ENCODE results near the gene PDGFC.

PDGFC gene, protein sequence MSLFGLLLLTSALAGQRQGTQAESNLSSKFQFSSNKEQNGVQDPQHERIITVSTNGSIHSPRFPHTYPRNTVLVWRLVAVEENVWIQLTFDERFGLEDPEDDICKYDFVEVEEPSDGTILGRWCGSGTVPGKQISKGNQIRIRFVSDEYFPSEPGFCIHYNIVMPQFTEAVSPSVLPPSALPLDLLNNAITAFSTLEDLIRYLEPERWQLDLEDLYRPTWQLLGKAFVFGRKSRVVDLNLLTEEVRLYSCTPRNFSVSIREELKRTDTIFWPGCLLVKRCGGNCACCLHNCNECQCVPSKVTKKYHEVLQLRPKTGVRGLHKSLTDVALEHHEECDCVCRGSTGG

DNA sequence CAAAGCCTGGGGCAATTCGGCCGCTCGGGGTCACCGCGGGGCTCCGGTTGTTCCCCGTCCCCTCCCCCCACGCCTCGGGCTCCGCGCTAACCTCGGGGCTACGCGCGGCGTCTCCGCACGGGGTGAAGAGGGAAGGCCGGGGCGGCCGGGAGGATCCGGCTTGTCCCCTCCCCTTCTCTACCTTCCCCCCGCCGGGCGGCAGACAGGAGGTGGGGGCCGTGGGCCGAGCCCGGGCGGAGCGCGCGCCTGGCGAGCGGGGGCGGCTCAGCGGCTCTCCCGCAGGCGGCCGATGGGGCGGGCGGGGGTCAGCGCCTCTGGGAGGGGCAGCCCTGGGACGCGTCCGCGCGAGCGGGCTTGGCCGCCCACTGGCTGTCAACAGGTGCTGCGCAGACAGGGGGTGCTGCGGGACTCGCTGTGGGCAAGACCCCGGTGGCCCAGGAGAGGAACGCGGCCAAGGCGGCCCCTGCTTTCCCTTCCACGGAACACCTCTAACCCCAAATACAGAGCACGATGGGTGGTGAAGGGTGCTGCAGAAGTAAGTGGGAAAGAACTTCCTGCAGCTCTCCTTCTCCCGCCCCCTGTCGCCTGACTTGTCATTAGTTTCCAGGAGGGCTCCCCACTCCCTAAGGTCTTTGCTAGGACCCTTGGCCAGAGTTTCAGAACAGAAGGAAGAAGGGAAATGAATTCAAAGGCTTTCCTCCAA is at the start of gene PDGFC:
Gene PDGFC, minus strand, starts transcription at position 124 of the 703 bp plus-strand sequence. CDS start 896 bp downstream, outside the sequence.
- no peak for DNase-seq

DNA sequence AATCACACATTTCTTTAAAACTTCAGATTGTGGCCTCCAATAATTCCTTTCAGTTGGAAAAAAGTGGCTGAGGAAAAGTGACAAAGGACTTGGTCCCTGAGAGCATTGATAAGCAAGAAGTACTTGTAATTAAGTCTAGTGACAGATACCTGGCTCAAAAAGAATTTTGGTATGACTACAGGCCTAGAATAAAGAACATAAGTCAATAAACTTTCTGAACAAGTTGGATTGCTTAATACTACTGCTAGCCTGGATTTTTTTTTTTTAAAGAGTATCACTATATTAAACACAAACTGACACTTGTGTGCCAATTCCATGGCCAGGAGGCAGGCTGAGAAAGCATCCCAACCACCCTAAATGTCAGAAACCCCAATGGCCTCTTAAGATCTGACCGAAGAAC is 49.3 kb upstream of the PDGFC start:
- DNase-seq = no peak

DNA sequence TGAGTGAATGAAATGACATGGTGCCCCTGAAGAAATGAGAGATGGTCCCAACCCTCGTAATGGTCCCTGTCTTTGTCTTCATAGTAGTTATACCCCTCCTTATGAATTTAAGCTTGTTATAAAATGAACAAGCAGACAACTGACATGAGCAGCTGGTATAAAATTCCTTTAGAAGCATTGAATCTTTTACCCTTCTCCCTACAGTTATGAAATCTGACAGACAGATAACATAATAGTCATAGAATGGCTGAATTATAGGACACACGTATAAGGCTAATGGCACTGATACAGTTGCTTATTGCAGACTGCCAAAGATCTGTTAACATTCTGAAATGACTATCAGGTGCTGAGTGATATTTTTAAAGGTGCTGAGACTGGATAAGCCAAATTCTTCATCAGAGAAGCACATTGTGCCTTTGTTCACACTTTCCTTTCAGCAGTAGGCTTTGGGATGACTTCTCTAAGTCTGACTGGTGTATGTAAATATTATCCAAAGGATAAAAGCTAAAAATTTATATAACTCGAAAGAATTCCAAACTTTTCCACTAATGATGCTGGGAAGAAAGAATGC is 47.4 kb upstream of the PDGFC start:
- DNase-seq = no peak

DNA sequence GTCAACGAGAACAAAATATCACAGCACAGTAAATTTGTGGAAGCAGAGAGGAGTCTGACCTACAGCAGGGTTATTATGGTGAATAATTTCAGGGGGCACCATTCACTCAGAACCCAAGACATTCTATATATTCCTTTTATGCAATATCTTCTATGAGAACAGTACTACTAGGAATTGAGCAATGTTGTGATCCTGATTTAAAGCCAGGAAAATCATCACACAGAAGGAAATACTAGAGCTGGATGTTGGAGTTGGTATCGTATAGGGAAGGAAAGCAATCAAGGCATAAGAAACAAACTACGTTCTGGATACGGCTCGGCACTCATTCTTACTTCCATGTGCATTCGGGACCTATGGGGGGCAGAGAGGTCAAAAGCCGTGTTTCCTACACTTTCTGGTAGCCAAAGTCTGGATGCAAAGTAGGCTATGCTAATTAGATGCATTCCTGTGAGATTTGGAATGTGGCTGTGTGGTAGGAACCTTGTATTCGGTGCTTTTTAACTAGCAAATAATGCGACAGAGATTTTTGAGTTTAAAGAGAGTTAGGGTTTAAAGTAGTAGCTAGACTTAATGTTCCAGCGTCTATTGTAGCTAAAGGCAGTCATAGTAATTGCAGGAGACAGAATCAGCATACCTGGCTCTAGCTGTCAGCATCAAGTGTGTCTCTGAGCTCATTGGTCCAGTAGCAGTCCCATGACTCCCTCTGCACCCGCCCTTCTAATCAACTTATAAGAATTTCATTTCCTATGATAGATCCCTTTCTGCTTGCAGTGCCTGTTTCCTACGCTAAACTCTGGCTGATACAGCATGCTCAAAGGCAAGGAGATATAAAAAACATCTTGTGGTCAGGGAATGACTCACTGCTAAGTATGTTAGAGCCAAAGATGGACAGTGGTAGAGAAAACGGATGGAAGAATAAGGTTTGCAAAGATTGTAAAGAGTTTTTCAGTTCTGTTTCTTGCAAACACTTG is 43.3 kb upstream of the PDGFC start:
- DNase-seq = no peak

DNA sequence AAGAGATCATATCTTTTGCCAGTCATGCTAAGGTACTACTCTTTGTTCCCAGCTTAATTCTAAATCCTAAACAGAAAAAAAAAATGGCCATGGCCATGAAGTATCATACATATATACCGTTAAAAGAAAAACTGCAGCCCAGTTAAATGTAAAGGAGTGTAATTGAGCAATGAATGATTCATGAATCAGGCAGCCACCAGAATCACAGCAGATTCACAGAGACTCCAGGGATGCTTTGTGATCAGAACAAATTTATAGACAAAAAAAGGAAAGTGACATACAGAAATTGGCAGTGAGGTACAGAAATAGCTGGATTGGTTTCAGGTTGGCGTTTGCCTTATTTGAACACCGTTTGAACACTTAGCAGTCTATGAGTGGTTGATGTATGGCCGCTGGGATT is 42.1 kb upstream of the PDGFC start:
- no peak for DNase-seq

DNA sequence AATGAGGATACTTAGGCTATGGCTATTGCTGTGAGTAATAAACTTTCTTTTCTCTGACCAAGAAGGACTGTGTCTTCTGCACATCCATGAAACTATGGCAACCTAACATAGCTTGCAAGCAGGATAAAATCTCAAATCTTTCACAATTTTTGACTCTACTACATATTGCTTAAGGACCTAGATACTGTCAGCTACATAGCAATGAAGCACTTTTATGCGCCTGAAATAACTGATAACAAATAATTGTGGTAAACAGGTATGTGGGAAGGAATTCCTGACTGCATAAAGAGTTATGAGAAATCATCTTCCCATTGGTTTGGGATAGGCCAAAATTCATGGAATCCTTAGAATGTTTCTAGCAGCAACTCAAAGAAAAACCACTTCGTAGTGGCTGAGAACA is 41.2 kb upstream of the PDGFC start:
- no peak for DNase-seq

DNA sequence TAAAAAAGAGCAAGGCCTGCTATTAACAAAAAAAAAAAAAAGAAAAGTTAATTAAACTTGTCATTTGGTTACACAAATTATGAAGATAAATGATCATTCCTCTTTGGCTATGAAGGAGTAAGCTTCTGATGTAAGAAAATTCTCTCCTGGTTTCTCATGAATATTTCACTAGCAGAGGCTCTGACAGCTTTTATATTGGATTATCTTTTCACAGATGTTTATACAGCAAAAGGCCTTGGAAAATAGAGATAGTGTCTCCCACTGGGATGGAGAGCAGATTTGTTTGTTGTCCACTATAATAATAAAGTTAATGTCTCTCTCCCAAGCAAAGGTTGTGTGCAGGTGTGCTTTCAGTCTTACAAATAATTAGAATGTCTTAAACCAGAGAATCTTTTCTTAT is 40.7 kb upstream of the PDGFC start:
- no peak for DNase-seq

DNA sequence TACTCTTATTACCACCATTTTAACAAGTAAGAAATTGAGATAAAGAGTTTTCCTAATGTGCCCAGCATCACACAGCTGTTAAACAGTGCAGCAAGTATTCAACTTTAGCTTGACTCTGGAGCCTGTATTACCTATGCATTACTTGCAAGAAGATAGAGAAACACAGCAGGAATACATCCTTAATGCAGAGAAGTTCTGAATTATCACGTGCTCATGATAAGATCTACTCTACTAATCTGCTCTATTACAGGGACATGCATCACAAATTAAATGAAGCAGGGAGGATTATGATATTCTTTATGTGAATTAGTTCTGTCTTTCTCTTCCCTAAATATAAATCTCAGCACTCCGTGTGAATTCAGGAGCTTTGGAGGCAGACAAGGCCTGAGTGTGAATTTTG is 39.0 kb upstream of the PDGFC start:
- DNase-seq = no peak

DNA sequence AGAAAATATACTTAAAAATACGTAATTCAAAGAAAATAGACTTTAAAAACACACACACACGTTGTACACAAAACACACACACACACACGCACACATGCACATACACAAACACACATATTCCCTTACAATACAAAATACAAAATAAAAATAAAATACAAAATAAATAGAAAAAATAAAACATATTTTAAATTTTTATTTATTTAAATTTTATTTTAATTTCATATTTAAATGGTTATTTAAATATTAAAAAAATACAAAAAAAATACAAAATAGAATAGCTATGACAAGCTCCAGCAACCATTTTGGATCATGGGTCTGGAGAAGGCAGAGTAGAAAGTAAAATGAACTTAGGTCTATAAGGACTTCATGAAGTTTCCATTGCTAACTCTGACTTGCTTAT is 34.2 kb upstream of the PDGFC start:
- DNase-seq = no peak

DNA sequence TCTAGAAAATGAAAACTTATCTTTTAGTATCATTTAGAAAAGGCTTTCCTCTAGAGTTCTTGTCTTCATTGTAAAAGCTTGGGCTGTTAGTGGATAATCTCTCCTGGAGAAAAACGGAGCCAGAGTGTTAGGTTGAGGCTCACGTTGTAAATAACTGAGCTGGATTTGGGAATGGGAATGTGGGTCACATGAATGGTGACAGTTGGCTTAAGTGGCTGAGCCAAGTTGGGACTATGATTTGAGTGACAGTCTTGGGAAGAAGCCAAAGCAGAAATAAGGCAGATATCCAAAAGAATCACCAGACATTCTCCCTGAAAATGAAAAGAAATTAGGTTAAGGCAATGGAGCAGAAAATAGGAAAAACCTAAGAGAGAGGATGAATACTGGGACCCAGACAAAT is 33.6 kb upstream of the PDGFC start:
- no peak for DNase-seq

DNA sequence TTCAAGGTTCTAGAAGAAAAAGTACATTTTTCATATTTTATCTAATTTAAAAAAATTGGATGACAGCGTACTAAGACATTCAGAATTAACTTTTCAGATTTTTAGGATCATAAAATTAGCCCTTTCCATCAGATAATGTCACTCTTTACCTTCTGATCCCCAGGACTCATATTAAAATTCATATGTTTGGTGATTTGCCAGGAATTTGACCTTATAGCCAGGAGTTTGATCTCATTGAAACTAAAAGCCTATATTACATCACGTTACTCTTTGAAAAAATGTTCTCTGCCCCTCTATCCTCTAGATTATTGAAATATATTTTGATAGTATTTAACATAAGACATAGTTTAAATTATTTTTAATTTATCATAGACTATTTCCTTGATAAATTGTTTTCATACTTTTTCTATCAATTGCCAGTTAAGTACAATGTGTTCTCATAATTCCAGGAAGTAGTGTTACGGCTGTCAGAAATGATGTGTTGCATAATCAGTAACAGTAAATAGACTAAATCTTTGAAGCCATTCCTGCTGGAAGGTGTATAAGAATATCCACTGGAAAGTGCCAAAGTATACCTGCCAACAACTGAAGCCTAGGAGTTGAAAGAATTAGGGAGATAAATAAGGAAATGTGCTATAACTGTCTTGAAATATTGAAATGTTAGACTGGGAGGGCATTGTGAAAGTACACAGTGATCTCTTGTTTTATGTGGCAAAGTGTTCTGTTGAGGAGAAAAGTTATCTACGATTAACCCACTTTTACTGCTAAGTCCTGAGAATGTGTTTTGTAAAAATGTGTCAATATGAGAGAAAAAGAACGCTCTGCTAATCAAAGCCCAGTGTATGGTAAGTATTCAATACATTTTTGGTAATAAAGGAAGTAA is 32.9 kb upstream of the PDGFC start:
- DNase-seq = no peak

DNA sequence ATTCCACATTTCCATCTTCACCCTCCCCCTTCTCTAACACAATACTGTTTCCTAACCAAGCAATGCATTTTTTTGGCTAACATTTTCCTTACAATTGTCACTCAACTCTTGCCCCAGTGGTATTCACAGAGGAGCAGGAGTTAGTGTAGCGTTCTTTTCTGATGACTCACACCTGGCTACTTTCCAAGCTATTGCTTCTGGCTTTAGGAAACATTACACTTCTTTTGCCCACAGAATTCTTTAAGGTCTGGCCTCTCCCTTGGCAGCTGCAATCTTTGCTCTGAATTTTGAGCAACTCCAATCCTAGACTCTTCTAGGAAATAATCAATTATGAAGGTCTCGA is 27.5 kb upstream of the PDGFC start:
- no peak for DNase-seq

DNA sequence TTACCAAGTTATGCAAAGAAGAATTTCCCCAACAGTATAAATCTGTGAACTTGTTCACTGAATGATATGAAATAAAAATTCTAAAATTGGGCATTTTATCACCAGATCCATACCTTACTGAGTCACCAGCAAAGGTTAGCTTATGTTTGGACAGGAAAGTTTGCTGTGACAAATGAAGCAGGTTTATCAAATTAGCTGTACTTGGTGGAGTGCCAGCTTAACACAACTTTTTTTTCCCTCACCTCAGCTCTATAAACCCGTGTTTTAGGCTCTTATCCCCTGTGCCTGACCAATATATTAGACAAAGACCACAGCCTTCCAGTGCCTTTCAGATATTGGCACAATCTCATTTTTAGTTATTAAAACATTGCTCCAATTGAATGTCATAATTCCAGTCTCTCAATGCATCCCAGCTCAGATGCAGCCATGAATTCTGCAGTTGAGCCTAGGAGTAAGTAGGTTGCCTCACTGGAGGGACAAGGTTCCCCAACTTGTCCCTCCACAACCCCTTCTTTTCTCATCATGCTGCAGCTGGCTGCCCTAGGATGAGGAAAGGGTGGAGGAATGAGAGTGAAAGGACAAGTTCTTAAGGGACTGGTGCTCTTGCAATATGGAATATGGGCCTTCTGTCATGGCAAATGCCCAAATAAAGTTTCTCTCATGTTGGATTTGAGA is 27.0 kb upstream of the PDGFC start:
- no peak for DNase-seq

DNA sequence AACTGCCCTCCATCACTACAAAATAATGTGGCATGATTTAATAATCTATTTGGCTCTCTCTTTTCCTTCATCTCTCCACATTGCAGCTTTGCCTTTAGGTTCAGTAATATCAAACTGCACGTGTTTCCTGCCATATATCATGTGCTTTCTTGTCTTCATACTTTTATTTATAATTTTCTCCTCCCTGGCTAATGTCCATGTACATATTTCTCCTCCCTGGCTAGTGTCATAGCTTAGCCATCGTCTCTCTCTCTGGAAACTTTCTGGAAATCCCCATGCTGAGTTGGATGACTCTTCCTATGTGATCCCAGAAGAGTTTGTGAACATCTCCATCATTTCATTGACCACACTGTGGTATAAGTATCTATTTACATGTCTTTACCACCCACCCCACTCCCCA is 21.3 kb upstream of the PDGFC start:
- no peak for DNase-seq

DNA sequence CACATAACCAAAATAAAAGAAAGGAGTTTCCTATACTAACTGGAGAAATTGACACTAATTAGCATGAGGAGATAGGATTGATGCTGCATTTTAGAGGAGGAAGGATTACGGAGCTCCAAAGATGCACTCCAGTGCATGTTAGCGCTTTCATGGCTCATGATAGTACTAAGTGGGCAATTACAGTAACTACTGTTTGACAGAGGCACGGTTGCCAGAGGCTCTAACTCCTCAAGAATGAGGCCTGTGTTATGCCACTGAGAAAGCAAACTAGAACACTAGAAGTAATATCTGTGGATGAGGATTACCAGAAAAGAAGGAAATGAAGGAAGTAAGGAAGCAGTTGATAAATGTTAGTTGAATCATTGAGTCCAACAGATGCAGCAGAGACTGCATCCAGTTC is 19.6 kb upstream of the PDGFC start:
- DNase-seq = no peak

DNA sequence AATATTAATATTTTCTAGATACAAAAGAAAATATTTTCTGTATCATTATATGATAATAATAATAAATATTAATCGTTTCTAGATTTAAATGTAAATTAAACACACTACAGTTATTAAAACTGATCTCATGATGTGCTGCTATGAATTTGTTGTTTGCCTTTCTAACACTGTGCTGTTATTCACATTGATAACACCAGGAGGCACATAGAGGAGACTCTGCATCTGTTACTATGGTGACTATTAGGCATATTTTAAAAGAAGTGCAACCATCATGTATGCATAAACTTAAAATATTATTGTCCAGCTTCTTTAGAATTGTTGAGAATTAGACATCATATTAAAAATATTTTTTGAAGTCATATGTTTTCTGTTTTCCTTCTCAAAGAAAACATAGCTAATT is 11.8 kb upstream of the PDGFC start:
- no peak for DNase-seq

DNA sequence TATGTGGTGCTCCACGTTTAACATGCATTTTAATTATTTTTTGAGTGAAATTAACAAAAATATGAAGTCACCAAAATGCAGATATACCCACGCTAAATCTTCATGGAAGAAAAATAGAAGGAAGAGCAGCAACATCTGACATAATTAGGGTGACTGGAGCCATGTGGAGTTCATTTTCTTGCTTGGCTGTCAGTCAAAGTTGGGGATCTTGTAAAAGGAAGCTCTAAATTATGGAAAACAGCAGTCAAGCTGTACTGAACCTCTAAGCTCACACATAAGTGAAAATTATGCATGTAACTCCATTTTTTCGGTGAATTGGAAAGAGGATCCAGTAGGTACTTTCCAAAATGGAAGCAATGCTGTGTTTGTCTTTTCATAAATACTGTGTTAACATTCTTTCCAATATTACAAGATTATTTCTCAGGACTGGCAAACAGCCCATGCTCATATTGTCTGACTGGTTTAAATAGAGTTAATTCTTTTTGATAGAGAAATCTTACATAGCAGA is 9.7 kb upstream of the PDGFC start:
- DNase-seq = no peak

DNA sequence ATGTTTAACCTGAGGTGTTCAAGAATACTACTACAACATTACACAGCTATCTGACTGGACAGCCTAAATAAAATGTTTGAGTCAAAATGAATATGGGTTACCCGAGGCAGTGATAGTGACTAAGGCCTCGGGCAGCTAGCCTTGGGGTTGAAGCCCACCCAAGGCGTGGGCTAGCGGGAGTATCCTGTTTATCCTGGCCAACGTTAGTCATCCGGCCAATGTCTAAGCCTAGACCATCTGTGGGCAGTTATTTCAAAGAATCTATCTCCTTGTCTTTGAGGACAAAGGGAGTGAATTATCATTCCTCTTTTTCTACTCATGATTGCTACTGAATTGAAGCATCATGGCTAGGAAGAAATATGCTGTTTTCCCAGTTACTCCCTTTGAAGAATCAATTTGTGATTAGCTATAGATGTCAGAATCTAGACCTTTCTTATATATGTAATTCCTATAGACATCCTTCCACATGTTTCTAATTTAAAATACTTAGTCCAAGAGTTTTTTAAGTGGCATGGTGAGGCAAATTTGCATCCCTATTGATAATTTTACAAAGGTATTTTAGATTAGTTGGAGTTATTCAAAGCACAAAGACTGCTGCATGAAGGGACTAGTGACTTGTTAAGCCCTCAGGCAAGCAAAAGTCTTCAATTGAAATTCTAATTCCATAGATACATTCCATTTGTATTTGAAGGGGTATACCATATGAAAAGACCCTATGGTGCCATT is 6.0 kb upstream of the PDGFC start:
- no peak for DNase-seq

DNA sequence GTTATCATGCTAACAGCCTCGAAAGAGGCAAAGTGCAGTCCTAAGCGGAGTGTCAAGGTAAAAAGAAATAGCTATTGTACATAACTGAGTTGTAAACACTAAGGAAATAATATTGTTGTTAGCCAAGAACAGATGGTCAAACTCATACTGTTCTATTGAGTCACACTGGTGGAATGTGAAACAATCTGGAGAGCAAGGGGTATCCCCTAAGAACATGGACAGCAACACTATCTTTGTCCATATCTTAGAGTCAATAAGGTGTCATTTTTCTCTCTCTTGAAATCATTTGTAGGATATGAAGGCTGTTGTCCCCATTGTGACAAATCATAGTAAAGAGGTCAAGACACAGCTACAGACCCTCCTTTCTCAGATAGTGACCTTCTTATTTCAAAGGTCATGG is 4.5 kb upstream of the PDGFC start:
- no peak for DNase-seq

DNA sequence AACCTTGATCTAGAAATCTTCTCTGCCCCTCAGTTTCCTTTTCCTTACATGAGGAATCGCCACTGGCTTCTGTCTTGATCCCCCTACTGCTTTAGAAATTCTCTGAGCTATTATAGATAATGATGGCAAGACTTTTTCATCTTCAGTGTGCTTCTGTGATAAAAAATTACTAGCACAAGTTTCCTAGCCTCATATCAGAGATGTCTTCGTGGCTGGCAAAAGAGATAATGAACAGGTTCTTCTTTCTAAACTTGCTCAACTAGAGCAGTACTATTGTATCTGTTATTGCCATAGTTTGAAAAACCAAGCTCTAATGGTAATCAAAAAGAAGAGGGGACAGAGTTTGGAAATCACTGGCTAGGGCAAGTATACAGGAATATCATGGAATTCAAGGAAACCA is 4.1 kb upstream of the PDGFC start:
- no peak for DNase-seq

DNA sequence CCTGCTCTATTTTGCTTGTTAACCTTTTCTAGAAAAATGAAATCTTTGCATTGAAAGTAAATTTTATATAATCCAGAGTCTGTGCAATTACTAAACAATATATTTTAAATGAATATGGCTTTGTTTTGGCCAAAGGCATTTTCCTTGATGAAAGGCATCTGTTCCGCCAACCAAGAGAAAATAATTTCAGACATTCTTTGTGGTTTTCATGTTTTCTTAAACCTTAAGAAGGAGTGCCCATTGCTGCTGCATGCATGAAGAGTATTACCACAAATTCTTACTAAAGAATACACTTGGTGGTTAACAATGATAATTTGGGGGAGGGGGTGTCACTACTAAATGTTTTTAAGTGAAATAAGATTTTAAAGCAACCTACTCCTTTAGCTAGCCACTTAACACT is 2.7 kb upstream of the PDGFC start:
- DNase-seq = no peak

All from activated CD4-positive, alpha-beta T cell treated with anti-CD3 and anti-CD28 coated beads, Interleukin-2, amount 50 U/mL, for 16 hours (primary cell).